Aorta (tissue), 5 donors: ENCODE data around the gene DNAJB14. TPM values are rescaled to one million over a fixed set of nuclear protein-coding genes. Genes with fewer than 3 reads are reported as not detected.

Experiments used
- ATAC-seq: fragments of 200-7000 bp; cut with Tn5 transposase; one replicate; pipeline ENCODE4 v1.9.1; 2022; ENCODE audit warnings: moderate library complexity; ENCODE audit not compliant: low FRiP score
- DNase-seq, 2 donors: peaks; one replicate each; pipeline ENCODE4 v3.0.0-alpha.2; 2020
- H3K27ac ChIP-seq, 2 donors: one replicate each; pipeline ENCODE4 v1.5.1; 2013; ENCODE audit warnings: low read length in 2 of 2, mild to moderate bottlenecking in 2 of 2, moderate library complexity in 2 of 2, control low read depth in 1 of 2, inconsistent platforms in 1 of 2, low read depth in 1 of 2
- H3K27me3 ChIP-seq, 2 donors: one replicate each; pipeline ENCODE4 v1.6.1; 2013; ENCODE audit warnings: control low read depth in 1 of 2, low read length in 1 of 2, mild to moderate bottlenecking in 1 of 2, moderate library complexity in 1 of 2; ENCODE audit not compliant: insufficient read depth in 2 of 2, control insufficient read depth in 1 of 2
- H3K36me3 ChIP-seq, 2 donors: one replicate each; pipeline ENCODE4 v1.6.1; 2013; ENCODE audit warnings: control low read depth in 1 of 2, low read length in 1 of 2, mild to moderate bottlenecking in 1 of 2; ENCODE audit not compliant: insufficient read depth in 2 of 2, control insufficient read depth in 1 of 2
- H3K4me1 ChIP-seq, 2 donors: one replicate each; pipeline ENCODE4 v1.6.1; 2013; ENCODE audit warnings: low read length in 2 of 2, control low read depth in 1 of 2, mild to moderate bottlenecking in 1 of 2, moderate library complexity in 1 of 2; ENCODE audit not compliant: insufficient read depth in 2 of 2, control insufficient read depth in 1 of 2
- H3K4me3 ChIP-seq, 2 donors: one replicate each; pipeline ENCODE4 v1.5.1; 2013; ENCODE audit warnings: low read length in 2 of 2, control low read depth in 1 of 2, mild to moderate bottlenecking in 1 of 2
- H3K9me3 ChIP-seq: one replicate; pipeline ENCODE4 v1.6.1; 2013; ENCODE audit warnings: mild to moderate bottlenecking, low read length; ENCODE audit not compliant: control insufficient read depth
- WGBS, 2 donors: extraction: QIAGEN DNeasy Blood & Tissue Kit; methylation state at CpG; one replicate each; pipeline ENCODE4 v1.1.7; 2013; 5-methylcytosine and 5-hydroxymethylcytosine counted together
- intact Hi-C, 2 donors: fragments of 100-400 bp; cut with DNase I; formaldehyde crosslinking; loops; one replicate each; pipeline versions ENCODE4 v1.14.2 to v1.15.0; 2022
- long read RNA-seq, 2 donors: library from polyadenylated mRNA; unstranded; transcript quantifications; one replicate each; pipeline ENCODE4 v2.0.0, GENCODE V29; 2020 to 2021
- polyA plus RNA-seq, 2 donors: library from polyadenylated mRNA; stranded (reverse); fragments of 200-250 nt; gene quantifications; one replicate each; pipeline ENCODE4 v1.2.3, GENCODE V29; 2013
- total RNA-seq, 2 donors: library from RNA; stranded (reverse); fragmentation: NEBNext Ultra II Directional; extraction: Animal tissue kit (Norgen Biotek cat#: 25700); gene quantifications; one replicate each; pipeline ENCODE4 v1.2.1, GENCODE V29; 2021
- donor health status: healthy with polysubstance abuse.
- donor health status: Bipolar disorder and iron deficiency.
- donor health status: DM: no; HTN: no; CAD: no.
- donor health status: DM: no; HTN: no; CAD: no.
- donor health status: DM: yes; HTN: yes; CAD: no.

DNAJB14 gene
- 10 to 100 TPM; 57.8 to 58.6 TPM for total RNA-seq
- polyA plus RNA-seq = 10 to 100 TPM; 12.4 to 14.1 TPM
- long read RNA-seq, donor 1, full-length matches to known transcripts = 44 of 59 reads
- long read RNA-seq, donor 1, partial matches to known transcripts = 3 of 59 reads
- long read RNA-seq, donor 1, other reads (novel, unspliced or antisense) = 12 of 59 reads
- long read RNA-seq, donor 2, full-length matches to known transcripts = 10 of 24 reads
- long read RNA-seq, donor 2, partial matches to known transcripts = 2 of 24 reads
- long read RNA-seq, donor 2, other reads (novel, unspliced or antisense) = 12 of 24 reads

- WGBS, 2 donors = 1% methylated on average over 53 to 87 of the region's 87 CpGs
- ATAC-seq (peak; percentile 79), DNase-seq (peak; percentile 87 to 93)
- no peaks in the 10 kb centered on the region for H3K4me1 ChIP-seq
- H3K9me3 ChIP-seq = no peaks in the 10 kb centered on the region
- intact Hi-C loops = loop anchor here (2.0 to 5.0 kb wide), 3 partner anchors 54 to 384 kb away; partner anchors contain the start of gene LAMTOR3 (in 2 of the 2)
- H3K27me3 ChIP-seq = no peaks in the 10 kb centered on the region
- peak within 1 kb of the TSS; percentile 92 to 97 for H3K27ac ChIP-seq
- no peaks in the 10 kb centered on the region for H3K36me3 ChIP-seq
- peak within 1 kb of the TSS; percentile 94 to 97 for H3K4me3 ChIP-seq
Observed at GRCh38 chr4:99946356-99947189, at the start of gene DNAJB14. Gene DNAJB14 (minus strand): TSS chr4:99946618. CDS start chr4:99946571, 47 bp downstream.

GRCh38 chr4:99991741-99992140 is 45.3 kb upstream of the DNAJB14 start:
- WGBS, 2 donors = 7 to 8% methylated on average over 3 of the region's 3 CpGs
- Histone ChIP-seq H3K27me3 (no peaks in the 10 kb centered on the region), H3K9me3 (no peaks in the 10 kb centered on the region), H3K4me3 (no peak overlapping the region), H3K4me1 (no peaks in the 10 kb centered on the region), H3K36me3 (no peaks in the 10 kb centered on the region), H3K27ac (no peak overlapping the region)
- no peak for DNase-seq
- intact Hi-C loops = no loop called here
- ATAC-seq = no peak

- Histone ChIP-seq H3K4me1 (no peaks in the 10 kb centered on the region), H3K27ac (no peak overlapping the region), H3K27me3 (no peaks in the 10 kb centered on the region), H3K4me3 (no peak overlapping the region), H3K36me3 (no peaks in the 10 kb centered on the region), H3K9me3 (no peaks in the 10 kb centered on the region)
- intact Hi-C loops = no loop called here
- ATAC-seq (no peak), DNase-seq (no peak)
Observed at GRCh38 chr4:99987681-99988080, 41.3 kb upstream of the DNAJB14 start.

- Histone ChIP-seq H3K27ac (no peak overlapping the region), H3K4me3 (no peak overlapping the region), H3K27me3 (no peaks in the 10 kb centered on the region), H3K9me3 (no peaks in the 10 kb centered on the region), H3K36me3 (no peaks in the 10 kb centered on the region), H3K4me1 (no peaks in the 10 kb centered on the region)
- 85 to 87% methylated on average over 4 of the region's 4 CpGs for WGBS, 2 donors
- intact Hi-C loops = no loop called here
- ATAC-seq = no peak
- DNase-seq = no peak
Observed at GRCh38 chr4:99986792-99987191, 40.4 kb upstream of the DNAJB14 start.

- intact Hi-C loops = no loop called here
- no peak for DNase-seq
- H3K36me3 ChIP-seq = no peaks in the 10 kb centered on the region
- no peaks in the 10 kb centered on the region for H3K9me3 ChIP-seq
- no peak overlapping the region for H3K27ac ChIP-seq
- no peaks in the 10 kb centered on the region for H3K27me3 ChIP-seq
- WGBS, 2 donors = 88% methylated on average over 4 of the region's 4 CpGs
- no peak overlapping the region for H3K4me3 ChIP-seq
- ATAC-seq = no peak
- no peaks in the 10 kb centered on the region for H3K4me1 ChIP-seq
Observed at GRCh38 chr4:99983289-99983943, 37.0 kb upstream of the DNAJB14 start.

GRCh38 chr4:99979872-99980271 is 33.5 kb upstream of the DNAJB14 start:
- Histone ChIP-seq H3K4me3 (no peak overlapping the region), H3K27ac (no peak overlapping the region), H3K36me3 (no peaks in the 10 kb centered on the region), H3K27me3 (no peaks in the 10 kb centered on the region), H3K9me3 (no peaks in the 10 kb centered on the region), H3K4me1 (no peaks in the 10 kb centered on the region)
- no peak for ATAC-seq
- no peak for DNase-seq
- intact Hi-C loops = no loop called here

GRCh38 chr4:99971453-99972111 is 25.2 kb upstream of the DNAJB14 start:
- Histone ChIP-seq H3K27ac (no peak overlapping the region), H3K9me3 (no peaks in the 10 kb centered on the region), H3K4me1 (no peaks in the 10 kb centered on the region), H3K27me3 (no peaks in the 10 kb centered on the region), H3K36me3 (no peaks in the 10 kb centered on the region), H3K4me3 (no peak overlapping the region)
- DNase-seq (peak in 1 of 2 donors; percentile 58), ATAC-seq (no peak)
- intact Hi-C loops = no loop called here
- WGBS, 2 donors = 95 to 97% methylated on average over 12 of the region's 12 CpGs

GRCh38 chr4:99968330-99968729 is 21.9 kb upstream of the DNAJB14 start:
- Histone ChIP-seq H3K4me3 (no peak overlapping the region), H3K9me3 (no peaks in the 10 kb centered on the region), H3K4me1 (no peaks in the 10 kb centered on the region), H3K27ac (no peak overlapping the region), H3K27me3 (no peaks in the 10 kb centered on the region), H3K36me3 (no peaks in the 10 kb centered on the region)
- WGBS, 2 donors = 43 to 53% methylated on average over 1 of the region's 1 CpG
- intact Hi-C loops = no loop called here
- ATAC-seq (no peak), DNase-seq (no peak)
